Measurements from ENCODE around the gene LAMB4.

Gene LAMB4

DNA sequence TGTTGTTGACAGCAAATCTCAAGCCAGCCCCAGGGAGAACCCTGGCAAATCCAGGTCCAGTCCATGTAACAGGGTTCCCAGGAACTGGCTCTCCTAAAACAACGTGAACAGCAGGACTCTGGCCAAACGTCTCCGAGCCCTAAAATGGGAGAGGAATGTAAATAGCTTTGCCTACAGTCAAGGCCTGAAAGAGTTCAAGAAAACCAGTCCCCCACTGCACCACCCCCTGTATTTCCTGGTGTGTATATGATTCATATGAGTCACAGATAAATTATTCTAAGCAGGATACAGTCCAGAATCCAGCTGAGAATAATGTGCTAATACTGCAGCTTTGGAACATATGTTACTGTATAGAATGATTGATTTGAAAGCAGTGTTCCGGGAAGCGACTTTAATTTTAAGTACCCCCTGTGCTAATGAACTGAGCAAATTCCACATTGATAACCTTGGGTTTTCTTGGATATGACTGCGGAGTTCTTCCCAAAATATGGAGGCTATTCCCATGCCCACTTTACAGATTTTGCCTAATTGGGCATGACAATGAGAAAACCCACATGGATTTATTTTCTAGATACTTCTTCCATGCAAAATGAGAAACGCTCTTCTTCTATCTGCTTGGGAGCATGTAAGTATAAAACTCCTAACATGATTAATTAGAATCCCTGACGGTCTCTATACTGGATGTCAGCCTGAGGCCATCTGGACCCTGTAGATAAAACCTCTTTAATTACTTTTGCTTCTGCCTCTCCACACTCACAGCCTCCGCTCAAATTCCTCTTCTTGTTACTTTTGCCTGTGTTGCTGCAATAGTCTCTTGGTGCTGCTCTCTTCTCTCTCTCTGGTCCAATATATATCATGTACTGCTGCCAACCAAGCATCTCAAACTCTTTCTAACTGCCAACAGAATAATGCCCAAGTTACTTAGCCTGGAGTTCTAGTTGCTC, 50.2 kb downstream of the LAMB4 start:
- no peak for DNase-seq (ENCODE audit: low read depth, low spot score)

DNA sequence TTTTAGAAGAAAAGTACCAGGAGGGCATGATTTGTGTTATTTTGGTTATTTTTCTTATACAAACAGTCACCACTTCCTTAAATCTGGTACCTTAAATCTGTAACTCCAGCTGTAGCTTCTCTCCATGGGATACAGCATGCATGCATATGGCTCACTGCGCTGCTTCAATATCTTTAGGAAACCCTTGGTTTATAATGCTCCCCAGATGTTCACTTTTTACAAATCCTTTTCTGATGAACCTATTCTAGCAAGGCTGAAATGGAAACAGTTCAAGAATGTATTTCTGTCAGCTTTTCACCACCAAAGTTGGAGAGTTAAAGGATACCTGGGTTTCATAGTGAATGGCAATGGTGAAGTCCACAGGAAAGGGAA, 50.9 kb downstream of the LAMB4 start:
- DNase-seq (ENCODE audit: low read depth, low spot score), result no peak

DNA sequence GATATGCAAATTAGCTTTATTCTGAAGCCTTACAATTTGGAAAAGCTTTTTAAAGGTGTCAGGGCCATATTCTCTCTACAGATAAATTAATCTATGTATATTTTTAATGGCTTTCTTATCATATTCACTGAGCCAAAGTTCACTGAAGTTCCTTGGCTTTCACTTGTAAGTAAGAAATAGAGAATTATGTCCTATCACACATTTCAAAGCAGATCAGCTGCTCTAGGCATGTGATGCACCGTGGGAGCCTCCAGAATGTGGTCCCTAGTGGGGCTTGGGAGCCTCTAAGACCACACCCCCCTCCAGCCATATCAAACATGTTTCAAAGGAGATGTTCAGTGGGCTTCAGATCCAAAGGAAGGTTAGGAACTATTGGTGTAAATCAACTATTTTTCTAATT, 51.5 kb downstream of the LAMB4 start:
- DNase-seq (ENCODE audit: low read depth, low spot score), result no peak

DNA sequence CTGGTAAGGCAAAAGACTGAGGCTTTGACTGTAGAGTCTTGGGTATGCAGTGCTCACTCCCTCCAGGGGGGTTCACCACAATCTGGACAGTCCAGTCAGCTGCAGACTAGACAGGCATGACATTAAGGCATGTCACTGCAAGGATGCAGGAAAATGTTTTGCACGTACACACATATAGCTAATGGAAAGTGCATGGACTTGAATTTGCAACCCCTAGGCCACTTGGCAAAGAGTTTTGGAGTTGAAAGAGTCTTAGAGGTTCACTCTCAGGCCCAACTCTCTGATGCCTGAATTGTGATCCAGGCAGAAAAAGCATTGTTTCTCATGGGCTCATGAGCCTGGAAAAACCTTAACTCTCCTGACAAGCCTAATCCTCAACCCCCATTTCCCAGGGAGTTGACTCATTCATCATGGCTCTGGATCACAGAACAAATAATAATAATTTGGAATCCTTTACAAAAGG, 51.9 kb downstream of the LAMB4 start:
- no peak for DNase-seq (ENCODE audit: low read depth, low spot score)

DNA sequence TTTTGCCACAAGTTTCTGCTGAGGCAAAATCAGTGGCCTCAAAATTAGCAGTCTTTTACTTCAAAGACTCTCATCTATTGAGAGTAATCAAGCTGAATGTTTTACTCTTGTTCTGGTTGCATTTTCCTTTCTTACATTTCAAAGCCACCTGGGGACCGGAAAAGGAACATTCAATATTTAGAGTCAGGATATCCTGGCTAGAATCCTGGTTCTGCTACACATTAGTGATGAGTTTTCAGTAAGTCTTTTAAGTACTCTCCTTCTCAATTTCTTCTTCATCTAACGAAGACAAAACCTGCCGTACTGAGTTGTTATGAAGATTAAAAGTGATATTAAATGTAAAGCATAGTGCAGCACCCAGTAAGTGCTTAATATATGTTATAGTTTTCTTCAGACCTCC, 52.5 kb downstream of the LAMB4 start:
- no peak for DNase-seq (ENCODE audit: low read depth, low spot score)

DNA sequence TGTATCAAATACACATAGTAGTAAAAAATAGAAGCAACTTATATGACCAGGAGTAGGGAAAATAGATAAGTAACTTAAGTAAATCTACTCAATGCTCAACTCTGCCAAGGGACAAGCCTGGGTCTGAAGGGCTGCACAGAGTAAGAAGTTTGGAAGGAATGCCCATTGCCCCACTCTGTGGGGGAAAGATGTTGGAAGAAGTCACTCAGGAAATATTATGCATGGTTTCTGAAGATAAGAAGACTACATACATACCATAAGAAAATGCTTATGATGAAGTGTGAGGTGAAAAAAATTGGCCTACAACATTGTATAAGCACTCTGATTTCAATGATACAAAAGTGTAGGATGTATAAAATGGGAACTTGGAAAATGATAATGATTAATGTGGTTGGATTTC, 54.0 kb downstream of the LAMB4 start:
- no peak for DNase-seq (ENCODE audit: low read depth, low spot score)

DNA sequence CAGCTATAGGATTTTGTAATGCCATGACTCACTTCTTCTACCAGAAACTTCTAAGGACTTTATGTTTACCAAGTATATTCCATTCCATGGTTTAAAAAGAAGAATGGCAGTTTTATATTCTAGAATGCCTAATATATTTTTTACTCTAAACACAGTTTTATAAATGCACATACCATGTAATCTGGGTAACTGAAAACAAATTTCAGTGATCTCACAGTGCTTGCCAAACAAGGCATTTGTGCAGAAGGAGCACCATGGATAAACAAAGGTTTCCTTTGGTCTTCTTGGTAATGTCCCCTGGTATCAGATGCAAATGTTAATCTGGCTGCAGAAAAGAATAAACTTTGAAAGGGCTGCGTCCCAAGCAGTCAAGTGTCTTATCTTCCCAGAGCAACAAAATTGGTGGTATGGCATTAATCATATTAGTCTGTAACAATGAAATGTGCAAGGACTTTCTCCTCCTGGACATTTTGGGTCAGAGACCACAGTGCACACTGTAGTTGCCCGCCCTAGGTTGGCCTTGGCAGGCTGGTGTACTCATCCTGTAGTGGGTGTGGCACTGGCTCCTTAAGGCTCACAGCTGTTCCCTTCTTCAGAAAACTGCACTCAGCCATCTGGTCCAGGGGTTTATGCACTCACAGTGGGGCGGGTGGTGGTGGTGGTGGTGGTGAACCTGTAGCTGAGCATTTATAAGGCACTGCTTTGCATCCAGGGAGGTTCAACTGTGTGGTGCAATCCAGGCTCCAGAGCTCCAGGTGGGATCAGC, 56.7 kb downstream of the LAMB4 start:
- no peak for DNase-seq (ENCODE audit: low read depth, low spot score)

DNA sequence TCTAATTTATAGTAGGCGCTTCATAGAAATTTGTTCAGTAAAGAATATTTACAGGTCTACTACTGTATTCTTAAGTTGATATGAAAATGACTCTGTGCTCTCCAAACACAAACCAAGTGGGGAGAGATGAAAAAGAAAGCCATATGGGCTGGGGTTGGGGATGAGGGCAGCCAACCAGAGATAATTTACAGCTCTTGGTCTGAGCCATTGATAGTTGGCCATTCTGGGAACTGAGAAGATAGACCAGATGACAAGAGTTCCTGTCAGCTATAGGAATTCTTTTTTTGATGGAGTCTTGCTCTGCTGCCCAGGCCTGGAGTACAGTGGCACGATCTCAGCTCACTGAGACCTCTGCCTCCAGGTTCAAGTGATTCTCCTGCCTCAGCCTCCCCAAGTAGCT, 57.4 kb downstream of the LAMB4 start:
- DNase-seq (ENCODE audit: low read depth, low spot score), result no peak

DNA sequence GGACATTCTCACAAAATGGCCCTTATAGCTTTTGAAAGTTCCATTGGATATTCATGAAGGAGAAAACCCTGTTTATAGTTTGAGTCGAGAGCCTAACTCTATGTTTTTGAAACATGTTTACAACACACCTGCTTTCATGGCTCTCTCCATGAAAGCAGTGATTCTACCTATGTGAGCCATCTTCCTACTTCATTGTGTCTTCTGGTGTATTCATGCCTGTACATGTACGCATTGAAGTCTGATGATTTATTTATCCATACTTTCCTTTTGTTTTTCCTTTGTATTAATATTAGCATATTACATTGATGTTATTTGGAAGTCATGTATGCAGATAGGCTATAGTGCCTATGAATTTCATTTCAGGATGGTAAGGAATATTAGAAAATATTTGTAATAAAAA, 58.0 kb downstream of the LAMB4 start:
- no peak for DNase-seq (ENCODE audit: low read depth, low spot score)

DNA sequence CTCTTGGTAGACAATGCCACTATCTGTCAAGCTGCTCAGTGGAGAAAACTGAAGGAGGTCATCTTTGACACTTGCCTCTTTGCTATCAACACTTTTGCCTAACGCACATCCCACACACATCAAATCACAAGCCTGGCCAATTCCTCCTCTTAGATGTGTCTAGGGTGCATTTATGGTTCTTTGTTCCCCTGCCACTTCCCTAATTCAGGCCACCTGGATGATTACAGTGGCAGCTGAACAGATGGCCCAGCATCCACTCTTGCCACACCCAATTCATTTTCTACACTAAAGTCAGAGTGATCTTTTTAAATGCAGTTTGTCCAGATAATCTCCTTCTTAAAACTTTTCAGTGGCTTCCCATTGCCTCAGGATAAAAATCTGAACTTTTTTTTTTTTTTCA, 58.6 kb downstream of the LAMB4 start:
- no peak for DNase-seq (ENCODE audit: low read depth, low spot score)

DNA sequence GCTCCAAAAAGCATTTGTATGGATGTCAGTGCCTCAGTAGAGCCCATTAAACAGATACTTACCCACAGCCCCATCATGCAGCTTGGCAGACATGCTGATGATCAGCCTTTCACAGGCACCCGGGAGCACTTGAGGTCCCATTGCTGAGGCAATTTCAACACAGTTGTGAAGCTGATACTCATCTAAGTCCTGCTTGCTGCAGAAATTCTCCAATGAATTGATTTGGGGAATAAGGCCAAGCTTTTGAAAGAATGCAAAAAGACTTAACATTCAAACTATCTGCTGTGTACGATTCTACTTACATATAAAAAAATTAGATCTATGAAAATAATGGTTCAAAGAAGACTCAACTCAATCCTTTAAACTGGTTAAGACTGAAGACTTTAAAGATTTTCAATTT, 60.5 kb downstream of the LAMB4 start:
- no peak for DNase-seq (ENCODE audit: low read depth, low spot score)

DNA sequence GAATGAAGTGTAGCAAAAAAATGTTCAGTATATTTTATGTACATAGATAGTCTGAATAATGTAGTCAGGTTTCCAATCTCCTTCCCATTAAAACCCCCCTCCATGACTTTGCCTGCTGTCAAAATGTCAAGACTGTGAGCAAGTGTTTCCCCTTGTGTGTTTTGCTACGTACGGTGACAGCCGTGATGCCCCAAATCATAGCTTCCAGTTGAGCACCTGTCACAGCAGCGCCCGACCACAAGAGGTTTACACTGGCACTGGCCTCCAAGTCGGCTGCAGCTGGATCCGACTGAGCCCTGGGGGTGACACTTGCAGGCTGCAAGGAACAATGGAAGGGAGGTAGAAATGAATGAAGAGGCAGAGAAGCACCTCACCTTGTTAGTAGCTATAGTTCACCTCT, 62.3 kb downstream of the LAMB4 start:
- no peak for DNase-seq (ENCODE audit: low read depth, low spot score)

DNA sequence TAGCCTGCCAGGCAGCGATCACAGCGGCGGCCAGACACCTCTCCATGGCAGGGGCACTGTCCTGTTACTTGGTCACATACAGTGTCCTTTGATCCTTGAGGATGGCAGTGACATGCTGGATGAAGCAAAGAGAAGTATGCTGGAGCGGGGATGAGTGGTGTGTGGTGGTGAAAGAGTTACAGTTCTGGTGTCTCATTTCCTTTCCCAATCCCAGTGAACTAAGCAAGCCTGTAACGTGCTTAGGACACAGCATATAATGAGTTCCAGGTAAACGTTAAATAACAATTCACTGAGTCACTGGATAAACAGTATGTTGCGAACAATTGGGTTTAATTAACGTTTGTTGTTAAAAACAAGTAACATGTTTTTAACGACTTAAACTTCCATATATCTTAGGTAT, 63.7 kb downstream of the LAMB4 start:
- DNase-seq (ENCODE audit: low read depth, low spot score), result no peak

DNA sequence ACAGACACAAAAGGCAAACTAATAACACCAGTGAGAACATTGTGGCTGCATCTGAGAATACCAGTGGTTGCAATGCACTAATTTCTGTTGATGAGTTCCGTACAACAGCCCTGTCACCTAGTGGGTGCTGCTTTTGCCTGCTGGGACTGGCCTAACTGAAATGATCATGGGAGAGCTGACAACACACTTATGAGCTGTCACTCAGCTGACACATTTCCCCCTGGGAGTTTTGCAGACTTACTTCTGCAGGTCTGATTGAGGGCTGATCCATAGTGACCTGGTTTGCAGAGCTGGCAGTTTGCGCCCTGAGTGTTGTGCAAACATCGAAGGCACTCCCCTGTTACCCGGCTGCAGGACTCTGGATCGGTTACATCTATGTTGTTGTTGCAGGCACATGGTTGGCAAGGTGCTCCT, 66.6 kb downstream of the LAMB4 start:
- DNase-seq (ENCODE audit: low read depth, low spot score), result no peak

DNA sequence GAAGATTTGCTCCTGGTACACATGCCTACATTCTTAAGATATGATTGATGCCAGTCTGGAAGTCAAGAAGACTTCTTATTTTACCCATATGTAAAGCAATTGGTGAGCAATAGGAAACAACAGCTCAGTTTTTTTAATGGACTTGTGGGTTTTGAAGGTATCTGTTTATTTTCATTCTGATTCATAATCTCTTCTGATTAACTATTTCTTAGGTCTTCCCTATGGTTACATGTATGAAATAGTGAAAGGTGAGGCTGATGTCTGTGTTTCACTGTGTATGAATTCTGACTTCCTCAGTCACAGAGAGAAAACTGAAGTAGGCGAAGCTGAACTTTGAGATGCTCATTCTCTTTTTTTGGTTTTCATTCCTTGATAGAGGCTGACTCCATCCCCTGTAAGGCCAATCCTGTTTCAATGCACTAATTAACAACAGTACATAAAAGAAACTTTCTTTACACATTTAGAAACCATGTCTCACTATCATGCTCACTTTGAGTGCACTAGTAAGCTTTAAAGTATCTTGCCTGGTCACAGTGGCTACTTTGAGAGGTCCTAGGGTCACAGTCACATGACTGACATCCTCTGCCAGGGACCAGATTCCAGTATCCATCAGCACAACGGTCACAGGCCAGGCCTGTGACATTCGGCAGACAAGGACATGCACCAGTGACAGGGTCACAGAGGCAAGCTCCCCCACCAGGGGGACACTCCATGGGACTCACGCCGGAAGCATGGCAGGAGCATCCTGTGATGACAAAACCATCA, 67.7 kb downstream of the LAMB4 start:
- DNase-seq (ENCODE audit: low read depth, low spot score), result no peak

DNA sequence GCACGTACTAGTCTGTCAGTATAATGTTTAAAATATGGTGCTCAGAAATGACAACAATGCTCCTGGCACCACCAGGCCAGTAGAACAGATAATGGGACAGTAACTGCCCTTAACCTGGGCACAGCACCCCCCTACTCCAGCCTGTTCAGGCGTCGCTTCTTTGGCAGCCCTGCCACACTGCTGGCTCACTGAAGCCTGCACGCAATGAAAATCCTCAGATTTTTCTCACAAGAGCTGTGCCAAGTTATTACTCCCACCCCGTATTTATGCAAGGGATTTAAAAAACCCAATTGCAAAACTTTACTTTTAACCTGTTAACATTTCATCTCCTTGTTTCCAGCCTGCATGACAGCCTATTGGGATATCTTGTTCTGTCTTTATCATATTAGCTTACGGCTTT, 70.6 kb downstream of the LAMB4 start:
- DNase-seq (ENCODE audit: low read depth, low spot score), result no peak

DNA sequence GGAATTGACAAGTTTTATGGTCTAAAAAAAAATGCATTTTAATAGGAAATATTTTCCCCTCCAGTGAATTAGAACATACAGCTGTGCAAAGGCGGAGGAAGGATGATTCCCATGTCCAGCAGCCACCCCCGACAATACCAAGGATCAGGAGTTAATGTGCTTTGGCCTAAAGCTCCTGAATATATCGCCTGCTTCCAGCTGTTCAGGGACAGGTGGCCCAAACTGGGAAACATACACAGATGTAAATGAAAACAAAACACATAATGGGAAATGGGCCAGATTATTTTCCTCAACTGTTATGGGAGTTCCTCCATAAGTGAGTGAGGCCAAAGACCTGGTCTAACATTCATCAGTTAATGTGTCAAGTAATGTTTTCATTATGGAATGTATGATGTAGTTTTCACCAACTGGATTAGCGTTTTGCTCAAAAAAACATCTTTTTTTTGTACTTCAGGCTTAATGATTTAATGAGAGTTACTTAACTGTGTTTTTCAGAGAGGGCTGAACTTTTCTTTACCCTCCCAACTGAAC, 72.1 kb downstream of the LAMB4 start:
- DNase-seq (ENCODE audit: low read depth, low spot score), result no peak

DNA sequence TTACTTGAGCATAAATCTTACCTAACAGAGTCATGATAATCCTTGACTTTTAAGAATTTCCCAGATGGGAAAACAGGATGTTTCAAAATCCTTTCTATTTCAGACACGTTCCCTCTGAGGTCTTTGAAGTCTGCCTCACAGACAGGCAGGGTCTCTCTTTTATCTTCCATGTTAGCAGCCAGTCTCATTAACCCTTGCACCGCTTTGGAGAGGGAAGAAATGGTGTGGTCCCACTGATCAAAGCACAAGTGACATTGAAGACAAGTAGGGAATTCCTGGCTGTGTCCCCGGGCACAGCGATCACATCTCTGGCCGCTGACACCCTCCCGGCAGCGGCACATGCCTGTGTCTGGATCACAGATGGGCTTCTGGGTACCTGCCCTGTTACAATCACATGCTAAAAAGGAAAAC, 74.5 kb downstream of the LAMB4 start:
- DNase-seq (ENCODE audit: low read depth, low spot score), result no peak

DNA sequence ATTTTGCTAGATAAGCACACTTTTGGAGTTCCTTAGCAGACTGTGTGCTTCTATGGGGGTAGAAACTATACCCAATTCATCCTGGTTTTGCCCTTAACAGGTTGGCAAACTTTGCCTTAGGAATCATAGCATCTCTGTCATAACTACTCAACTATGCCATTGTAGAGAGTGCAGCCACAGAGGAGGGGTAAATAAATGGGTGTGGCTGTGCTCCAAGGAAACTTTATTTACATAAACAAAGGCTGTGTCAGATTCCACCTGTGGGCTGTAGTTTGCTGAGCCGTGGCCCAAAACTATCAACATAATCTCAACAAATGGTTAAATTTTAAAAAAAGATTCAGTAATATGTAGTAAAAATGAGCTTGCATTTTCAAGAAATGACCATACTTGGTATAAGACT, 75.6 kb downstream of the LAMB4 start:
- DNase-seq (ENCODE audit: low read depth, low spot score), result no peak

DNA sequence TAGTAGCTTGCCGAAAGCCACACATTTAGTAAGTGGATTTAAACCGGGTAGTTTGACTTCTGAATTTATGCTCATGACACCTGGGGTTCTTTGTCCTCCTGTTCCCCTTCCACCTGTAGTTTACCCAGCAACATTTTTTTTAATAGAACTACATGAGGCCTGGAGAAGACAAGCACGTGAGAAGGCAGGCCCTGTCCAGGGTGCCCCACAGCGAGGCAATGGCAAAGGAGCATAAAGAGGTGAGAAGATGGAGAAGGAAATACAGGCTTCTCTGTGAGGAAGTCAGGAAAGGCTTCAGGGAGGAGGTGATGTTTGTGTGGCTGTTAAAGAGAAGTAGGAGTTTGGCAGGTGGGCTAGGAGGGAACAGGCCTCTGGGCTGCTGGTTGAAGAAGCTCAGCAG, 76.9 kb downstream of the LAMB4 start:
- no peak for DNase-seq (ENCODE audit: low read depth, low spot score)

DNA sequence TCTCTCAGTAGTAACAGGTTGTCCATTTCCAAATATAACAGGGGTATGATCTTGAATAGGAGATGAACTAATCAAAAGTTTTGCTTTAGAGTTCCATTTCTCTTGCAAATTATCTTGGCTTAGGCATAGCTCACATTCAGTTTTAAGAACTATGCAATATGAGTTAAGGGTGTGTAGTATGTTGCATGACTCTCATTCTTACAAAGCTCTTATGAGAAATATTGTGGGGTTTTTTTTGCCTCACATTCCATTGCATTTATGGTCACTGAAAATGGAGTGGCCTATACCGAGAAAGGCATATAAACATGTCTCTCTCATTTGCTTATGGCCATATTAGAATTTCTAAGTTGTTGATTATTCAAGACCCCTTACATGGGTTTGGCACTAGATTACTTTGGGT, 78.7 kb downstream of the LAMB4 start:
- no peak for DNase-seq (ENCODE audit: low read depth, low spot score)

DNA sequence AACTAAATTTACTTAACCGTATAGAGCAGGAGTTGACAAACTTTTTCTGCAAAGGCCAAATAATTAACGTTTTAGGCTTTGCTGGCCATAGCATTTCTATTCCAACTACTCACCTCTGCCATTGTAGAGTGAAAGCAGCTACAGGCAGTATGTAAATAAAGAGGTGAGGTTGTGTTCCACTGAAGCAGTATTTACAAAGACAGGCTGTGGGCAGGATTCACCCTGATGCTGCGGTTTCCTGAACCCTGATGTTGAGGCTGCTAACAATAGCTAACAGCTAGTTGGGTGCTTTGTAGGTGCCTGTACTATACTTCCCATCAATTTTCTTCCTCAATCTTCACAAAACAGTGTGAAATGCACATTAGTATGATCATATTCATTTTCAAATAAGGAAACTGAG, 80.2 kb downstream of the LAMB4 start:
- DNase-seq (ENCODE audit: low read depth, low spot score), result no peak
